ENCODE data around the gene HMGCL. TPM values are rescaled to one million over a fixed set of nuclear protein-coding genes. Genes with fewer than 3 reads are reported as not detected.
"Not testable (repeated sequence)": the region's sequence is repeated elsewhere in the genome, so short reads cannot be mapped to it uniquely, and the experiment has no call there.

The HMGCL gene
- total RNA-seq, 2 experiments from 2014 or later: 44.9 to 46.0 TPM

DNA sequence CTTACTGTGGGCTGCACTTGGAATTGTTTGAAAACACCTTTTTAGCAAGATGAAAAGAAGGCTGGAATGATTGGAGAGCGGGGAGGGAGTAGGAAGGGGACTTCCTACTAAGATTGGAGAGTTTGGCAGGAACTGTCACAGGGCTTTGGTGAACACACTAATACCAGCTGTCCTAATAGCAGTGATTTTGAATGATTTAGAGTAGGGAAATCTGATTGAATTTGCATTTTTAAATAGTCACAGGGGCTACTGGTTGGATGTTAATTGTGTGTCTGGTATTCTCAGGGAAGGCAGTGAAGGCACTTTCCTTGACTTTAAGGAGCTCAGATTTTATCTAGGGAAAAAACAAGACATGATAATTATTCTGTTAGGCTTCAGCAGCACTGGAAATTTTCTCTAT, 2.5 kb upstream of the HMGCL start:
- Mint-ChIP-seq H3K27ac (no peak overlapping the region), H3K27me3 (no peaks in the 10 kb centered on the region), H3K4me1 (ENCODE audit: low read depth) (peaks cover 22% of the 10 kb centered on the region), H3K9me3 (no peaks in the 10 kb centered on the region), H3K4me3 (no peak overlapping the region), H3K36me3 (ENCODE audit: low read depth) (peaks cover 8% of the 10 kb centered on the region)
- CTCF ChIA-PET: interaction anchor here (1.3 to 2.0 kb wide), 3 partner anchors 10 to 56 kb away, joined by 3 to 13 read pairs (median 5); no protein-coding TSS in a partner anchor
- TF ChIP-seq CTCF (IDR thresholded peaks at IDR 0.05): no peak
- intact Hi-C loops (cut with micrococcal nuclease): no loop called here
- ATAC-seq (no peak), DNase-seq (no peak)
- POLR2A ChIA-PET: interaction anchor here (0.6 kb wide), 1 partner anchor 112 kb away, joined by 3 read pairs; no protein-coding TSS in a partner anchor

GRCh38 chr1:23826590-23826989, 1.4 kb upstream of the HMGCL start:
- H3K9me3 Mint-ChIP-seq; H3K36me3 Mint-ChIP-seq (ENCODE audit: low read depth); DNase-seq; intact Hi-C loops (cut with micrococcal nuclease); H3K27ac Mint-ChIP-seq; H3K4me3 Mint-ChIP-seq; CTCF ChIA-PET; ATAC-seq; H3K27me3 Mint-ChIP-seq: not testable (repeated sequence)
- H3K4me1 Mint-ChIP-seq (ENCODE audit: low read depth): peaks cover 22% of the 10 kb centered on the region
- POLR2A ChIA-PET: interaction anchor here (0.9 to 2.8 kb wide), 3 partner anchors 10 to 133 kb away, joined by 3 to 13 read pairs (median 7); partner anchors contain the start of gene PNRC2

DNA sequence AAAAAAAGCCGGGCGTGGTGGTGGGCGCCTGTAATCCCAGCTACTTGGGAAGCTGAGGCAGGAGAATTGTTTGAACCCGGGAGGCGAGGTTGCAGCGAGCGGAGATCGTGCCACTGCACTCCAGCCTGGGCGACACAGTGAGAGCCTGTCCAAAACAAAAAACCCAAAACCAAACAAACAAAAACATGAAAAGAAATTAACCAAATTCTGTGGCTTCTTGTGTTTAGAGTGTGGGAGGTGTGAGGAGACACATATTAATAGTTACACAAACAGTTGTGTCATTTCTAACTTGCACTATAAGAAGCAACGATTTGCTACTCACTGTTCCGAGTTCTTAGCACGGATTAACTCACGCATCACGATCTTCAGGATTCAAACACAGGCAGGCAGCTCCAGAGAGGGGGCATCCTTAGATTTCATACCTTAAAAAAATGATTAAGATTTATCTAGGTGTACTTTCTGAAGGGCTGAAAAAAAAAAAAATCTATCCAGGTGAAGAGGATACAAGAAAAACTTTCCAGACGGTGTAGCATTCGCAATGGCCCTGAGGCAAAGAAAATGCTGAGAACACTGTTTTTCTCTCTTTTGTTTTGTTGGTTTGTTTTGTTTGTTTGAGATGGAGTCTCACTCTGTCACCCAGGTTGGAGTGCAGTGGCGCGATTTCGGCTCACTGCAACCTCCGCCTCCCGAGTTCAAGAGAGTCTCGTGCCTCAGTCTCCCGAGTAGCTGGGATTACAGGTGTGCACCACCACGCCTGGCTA, 713 bp upstream of the HMGCL start:
- H3K4me1 Mint-ChIP-seq (ENCODE audit: low read depth): peaks cover 22% of the 10 kb centered on the region
- DNase-seq: no peak
- H3K36me3 Mint-ChIP-seq (ENCODE audit: low read depth): peaks cover 8% of the 10 kb centered on the region
- H3K4me3 Mint-ChIP-seq: peak overlapping the region; percentile 97
- H3K27ac Mint-ChIP-seq: peak overlapping the region; percentile 96
- peak; percentile 49 for ATAC-seq
- H3K9me3 Mint-ChIP-seq: no peaks in the 10 kb centered on the region
- POLR2A ChIA-PET: interaction anchor here (0.6 to 2.8 kb wide), 16 partner anchors 9 to 327 kb away, joined by 3 to 13 read pairs (median 4); partner anchors contain the start of genes GALE, LYPLA2, PITHD1 and PNRC2
- CTCF ChIA-PET: interaction anchor here (1.2 to 5.5 kb wide), 8 partner anchors 12 to 189 kb away, joined by 3 to 73 read pairs (median 4); no protein-coding TSS in a partner anchor
- TF ChIP-seq CTCF (IDR thresholded peaks at IDR 0.05): no peak
- intact Hi-C loops (cut with micrococcal nuclease): no loop called here
- H3K27me3 Mint-ChIP-seq: no peaks in the 10 kb centered on the region

DNA sequence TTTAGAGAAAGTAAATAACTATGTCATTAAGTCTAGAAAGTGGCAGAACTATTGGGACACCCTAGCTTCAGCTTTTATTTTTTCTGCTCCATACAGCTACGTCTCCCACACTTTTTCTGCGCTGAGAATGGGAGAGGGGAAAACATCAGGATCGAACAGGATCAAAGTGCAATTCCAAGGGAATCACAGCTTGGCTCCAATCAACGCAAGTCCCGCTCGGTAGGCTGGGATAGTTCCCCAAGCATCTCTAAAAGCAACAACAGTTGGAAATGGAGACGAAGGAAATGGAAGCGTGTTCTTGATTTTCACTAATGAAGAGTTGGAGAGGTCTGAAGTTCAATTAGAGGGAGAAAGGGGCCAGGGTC, 536 bp downstream of the HMGCL start:
- Mint-ChIP-seq H3K4me1 (ENCODE audit: low read depth) (peaks cover 19% of the 10 kb centered on the region), H3K9me3 (no peaks in the 10 kb centered on the region), H3K27me3 (no peaks in the 10 kb centered on the region), H3K36me3 (ENCODE audit: low read depth) (peaks cover 13% of the 10 kb centered on the region), H3K27ac (peak overlapping the region; percentile 96), H3K4me3 (peak overlapping the region; percentile 97)
- intact Hi-C loops (cut with micrococcal nuclease): no loop called here
- ChIA-PET CTCF (interaction anchor here (0.7 to 5.5 kb wide), 10 partner anchors 11 to 187 kb away, joined by 3 to 73 read pairs (median 4); no protein-coding TSS in a partner anchor), POLR2A (interaction anchor here (0.9 to 2.8 kb wide), 13 partner anchors 8 to 139 kb away, joined by 3 to 13 read pairs (median 4); partner anchors contain the start of genes GALE, LYPLA2 and PITHD1)
- no peak for TF ChIP-seq CTCF (IDR thresholded peaks at IDR 0.05)
- ATAC-seq (no peak), DNase-seq (no peak)

- Mint-ChIP-seq H3K9me3 (no peaks in the 10 kb centered on the region), H3K4me3 (peak overlapping the region; percentile 97), H3K27ac (peak overlapping the region; percentile 96), H3K27me3 (no peaks in the 10 kb centered on the region), H3K4me1 (ENCODE audit: low read depth) (peaks cover 19% of the 10 kb centered on the region), H3K36me3 (ENCODE audit: low read depth) (peaks cover 13% of the 10 kb centered on the region)
- no peak for TF ChIP-seq CTCF (IDR thresholded peaks at IDR 0.05)
- DNase-seq: no peak
- no peak for ATAC-seq
- ChIA-PET CTCF (interaction anchor here (1.7 to 5.5 kb wide), 4 partner anchors 13 to 93 kb away, joined by 3 to 73 read pairs (median 6); no protein-coding TSS in a partner anchor), POLR2A (interaction anchor here (1.1 to 2.8 kb wide), 8 partner anchors 8 to 135 kb away, joined by 3 to 13 read pairs (median 6); partner anchors contain the start of genes GALE and PITHD1)
- intact Hi-C loops (cut with micrococcal nuclease): no loop called here
Measured at GRCh38 chr1:23823767-23824166, 1.5 kb downstream of the HMGCL start.

Measured in activated CD8-positive, alpha-beta T cell treated with anti-CD3 and anti-CD28 coated beads for 36 hours (primary cell).